H1 (cell line): ENCODE measurements around the gene CKAP2L. TPM values are rescaled to one million over a fixed set of nuclear protein-coding genes. Genes with fewer than 3 reads are reported as not detected.

Experiments
- CTCF ChIA-PET: fragments of 300-600 bp; sonication (Branson Sonifier 250); formaldehyde crosslinking; loops from one replicate; lab custom pipeline; 2021; ENCODE audit not compliant: partially characterized antibody; lab: Charles Lee
- POLR2A ChIA-PET: fragments of 300-600 bp; sonication (Branson Sonifier 250); formaldehyde crosslinking; loops from one replicate; lab custom pipeline; 2021; ENCODE audit warnings: inconsistent platforms; ENCODE audit not compliant: partially characterized antibody; lab: Charles Lee
- DNase-seq, 2 experiments: peaks; one replicate each; pipeline versions ENCODE4 v3.0.0 to v3.0.0-alpha.2; 2010 to 2022; ENCODE audit warnings: low spot score in 2 of 2, low read depth in 1 of 2, mixed read lengths in 1 of 2
- FAIRE-seq: peaks from 2 replicates; lab custom pipeline; 2011; peaks lifted over from hg19 to GRCh38; lab: Jason Lieb, UNC
- H2AFZ ChIP-seq: 2 replicates; pipeline ENCODE4 v1.8.1; 2012; ENCODE audit warnings: low read length, inconsistent platforms
- H2AK5ac ChIP-seq: 2 replicates; pipeline ENCODE4 v1.6.1; 2013; ENCODE audit warnings: low read depth, low read length
- H2BK120ac ChIP-seq: replicated peaks from 2 replicates; pipeline ENCODE3; 2013; ENCODE audit warnings: low read depth, low read length, inconsistent platforms
- H2BK12ac ChIP-seq: 2 replicates; pipeline ENCODE4 v1.6.1; 2013; ENCODE audit warnings: low read depth, low read length
- H2BK15ac ChIP-seq: 2 replicates; pipeline ENCODE4 v1.6.1; 2013; ENCODE audit warnings: low read length
- H2BK20ac ChIP-seq: 2 replicates; pipeline ENCODE4 v1.6.1; 2013; ENCODE audit warnings: low read length
- H2BK5ac ChIP-seq: 2 replicates; pipeline ENCODE4 v1.6.1; 2013; ENCODE audit warnings: low read depth, low read length
- H3K14ac ChIP-seq: 2 replicates; pipeline ENCODE4 v1.6.1; 2013; ENCODE audit warnings: inconsistent platforms; ENCODE audit not compliant: insufficient read length
- H3K18ac ChIP-seq: 2 replicates; pipeline ENCODE4 v1.6.1; 2013; ENCODE audit warnings: low read length; ENCODE audit errors: extremely low read depth
- H3K23ac ChIP-seq: 2 replicates; pipeline ENCODE4 v1.6.1; 2013; ENCODE audit warnings: inconsistent platforms; ENCODE audit not compliant: insufficient read length
- H3K23me2 ChIP-seq: 2 replicates; pipeline ENCODE4 v1.6.1; 2013; ENCODE audit warnings: low read depth, low read length
- H3K27ac ChIP-seq: 2 replicates; pipeline ENCODE4 v1.6.1; 2011; ENCODE audit warnings: low read depth, low read length, inconsistent platforms
- H3K27me3 ChIP-seq, 4 experiments: replicated peaks in 1 of 4; 1 replicate in 1 of 4; 2 replicates in 3 of 4; pipeline versions ENCODE4 v1.6.1 to v1.8.1; 2011 to 2013; ENCODE audit warnings: low read length in 3 of 4, mild to moderate bottlenecking in 3 of 4, inconsistent platforms in 2 of 4, mixed read lengths in 2 of 4, moderate library complexity in 1 of 4; ENCODE audit not compliant: control insufficient read depth in 3 of 4, insufficient read depth in 3 of 4; ENCODE audit errors: extremely low read depth in 1 of 4
- H3K36me3 ChIP-seq, 4 experiments: 2 replicates each; pipeline versions ENCODE4 v1.6.1 to v1.8.1; 2011 to 2013; ENCODE audit warnings: mild to moderate bottlenecking in 4 of 4, low read length in 3 of 4, moderate library complexity in 2 of 4, control low read depth in 1 of 4, inconsistent platforms in 1 of 4; ENCODE audit not compliant: insufficient read depth in 4 of 4, control insufficient read depth in 2 of 4
- H3K4ac ChIP-seq: replicated peaks from 2 replicates; pipeline ENCODE3; 2013; ENCODE audit warnings: low read length, low read depth, mixed read lengths, inconsistent platforms; ENCODE audit not compliant: insufficient read length
- H3K4me1 ChIP-seq, 4 experiments: replicated peaks in 1 of 4; 1 replicate in 1 of 4; 2 replicates in 3 of 4; pipeline versions ENCODE4 v1.6.1 to v1.8.1; 2011 to 2013; ENCODE audit warnings: low read length in 3 of 4, inconsistent platforms in 2 of 4, mixed read lengths in 1 of 4; ENCODE audit not compliant: insufficient read depth in 4 of 4, control insufficient read depth in 3 of 4
- H3K4me2 ChIP-seq, 2 experiments: 2 replicates each; pipeline versions ENCODE4 v1.6.1 to v1.8.1; 2011 to 2013; ENCODE audit warnings: low read depth in 2 of 2, low read length in 2 of 2, control low read depth in 1 of 2, inconsistent platforms in 1 of 2, mild to moderate bottlenecking in 1 of 2; ENCODE audit not compliant: insufficient read depth in 1 of 2
- H3K4me3 ChIP-seq, 4 experiments: fragments of 200-600, 300-600 bp in 1 of 4; sonication (generic), shearing (Covaris generic), sonication (Bioruptor Twin) in 1 of 4; 2 replicates each; pipeline versions ENCODE4 v1.5.1 to v1.8.1; 2011 to 2016; ENCODE audit warnings: low read length in 4 of 4, low read depth in 3 of 4, control low read depth in 2 of 4, inconsistent platforms in 2 of 4, mild to moderate bottlenecking in 2 of 4, mixed read lengths in 1 of 4, moderate library complexity in 1 of 4; ENCODE audit not compliant: insufficient read depth in 2 of 4; ENCODE audit errors: extremely low read depth in 1 of 4
- H3K56ac ChIP-seq: replicated peaks from 2 replicates; pipeline ENCODE3; 2013; ENCODE audit warnings: low read depth, mild to moderate bottlenecking, mixed read lengths, low read length, inconsistent platforms; ENCODE audit not compliant: insufficient read length
- H3K79me1 ChIP-seq: 2 replicates; pipeline ENCODE4 v1.6.1; 2013; ENCODE audit warnings: low read depth, low read length, control low read depth
- H3K79me2 ChIP-seq, 2 experiments: 2 replicates each; pipeline versions ENCODE4 v1.6.1 to v1.8.1; 2012 to 2013; ENCODE audit warnings: low read length in 2 of 2, mild to moderate bottlenecking in 2 of 2, inconsistent platforms in 1 of 2; ENCODE audit not compliant: insufficient read depth in 2 of 2, control insufficient read depth in 1 of 2
- H3K9ac ChIP-seq, 4 experiments: replicated peaks in 1 of 4; 1 replicate in 1 of 4; 2 replicates in 3 of 4; pipeline versions ENCODE4 v1.6.1 to v1.8.1; 2011 to 2013; ENCODE audit warnings: low read depth in 3 of 4, low read length in 3 of 4, control low read depth in 2 of 4, mild to moderate bottlenecking in 2 of 4, moderate library complexity in 2 of 4, inconsistent platforms in 1 of 4; ENCODE audit errors: extremely low read depth in 1 of 4
- H3K9me3 ChIP-seq, 2 experiments: 2 replicates each; pipeline versions ENCODE4 v1.6.1 to v1.8.1; 2012 to 2013; ENCODE audit warnings: mild to moderate bottlenecking in 2 of 2, moderate library complexity in 2 of 2, control low read depth in 1 of 2, inconsistent platforms in 1 of 2, low read depth in 1 of 2, low read length in 1 of 2, mixed read lengths in 1 of 2; ENCODE audit not compliant: insufficient read depth in 2 of 2
- H4K20me1 ChIP-seq, 2 experiments: replicated peaks in 1 of 2; 2 replicates each; pipeline versions ENCODE3 to v1.8.1; 2011 to 2013; ENCODE audit warnings: inconsistent platforms in 2 of 2, low read length in 2 of 2, mild to moderate bottlenecking in 1 of 2; ENCODE audit not compliant: insufficient read depth in 2 of 2, control insufficient read depth in 1 of 2
- H4K5ac ChIP-seq: 2 replicates; pipeline ENCODE4 v1.6.1; 2013; ENCODE audit warnings: low read length, low read depth, mixed read lengths, inconsistent platforms; ENCODE audit not compliant: insufficient read length
- H4K8ac ChIP-seq: 2 replicates; pipeline ENCODE4 v1.8.0; 2013; ENCODE audit warnings: mild to moderate bottlenecking, moderate library complexity, low read length, inconsistent platforms; ENCODE audit not compliant: insufficient read depth; ENCODE audit errors: extremely low read depth
- H4K91ac ChIP-seq: replicated peaks from 2 replicates; pipeline ENCODE3; 2013; ENCODE audit warnings: low read length, mixed read lengths, inconsistent platforms; ENCODE audit not compliant: insufficient read length
- BACH1 ChIP-seq: IDR thresholded peaks from 2 replicates; pipeline ENCODE4 v1.6.1; 2012; ENCODE audit warnings: low read length, improper control_type of control experiment
- CEBPB ChIP-seq: IDR thresholded peaks from 2 replicates; pipeline ENCODE4 v1.6.1; 2012; ENCODE audit warnings: low read depth, low read length
- CTBP2 ChIP-seq: IDR thresholded peaks from 2 replicates; pipeline ENCODE4 v1.7.0; 2011; ENCODE audit warnings: borderline replicate concordance, mild to moderate bottlenecking, moderate library complexity, mixed read lengths, low read length; ENCODE audit not compliant: insufficient read depth, insufficient read length
- HDAC6 ChIP-seq: IDR thresholded peaks from one replicate; pipeline ENCODE4 v1.7.1; 2012; ENCODE audit warnings: low read depth, mild to moderate bottlenecking, inconsistent platforms, low read length, moderate library complexity
- RAD21 ChIP-seq, 2 experiments: IDR thresholded peaks in 1 of 2; conservative IDR thresholded peaks in 1 of 2; 2 replicates each; pipeline ENCODE4 v1.6.1; 2011; ENCODE audit warnings: low read depth in 2 of 2, low read length in 2 of 2, improper control_type of control experiment in 1 of 2, inconsistent platforms in 1 of 2, mild to moderate bottlenecking in 1 of 2, moderate library complexity in 1 of 2
- TCF12 ChIP-seq: IDR thresholded peaks from 2 replicates; pipeline ENCODE4 v1.6.1; 2011; ENCODE audit warnings: low read depth, mild to moderate bottlenecking, low read length
- ZNF274 ChIP-seq: IDR thresholded peaks from 2 replicates; pipeline ENCODE4 v1.7.0; 2012; ENCODE audit warnings: low read length, borderline replicate concordance; ENCODE audit errors: extremely low read depth
- WGBS, 2 experiments: shearing (Covaris generic) in 1 of 2; methylation state at CpG; one replicate each; pipeline versions ENCODE4 v1.1.6 to v1.1.7; 2013 to 2015; ENCODE audit warnings: low lambda C conversion rate in 2 of 2, mixed read lengths in 2 of 2, inconsistent platforms in 1 of 2, low coverage in 1 of 2, missing lambda C conversion rate in 1 of 2; ENCODE audit not compliant: insufficient replicate concordance in 2 of 2, insufficient coverage in 1 of 2, insufficient read length in 1 of 2; ENCODE audit errors: extremely low coverage in 1 of 2, missing lambda C conversion rate in 1 of 2; 5-methylcytosine and 5-hydroxymethylcytosine counted together
- polyA plus RNA-seq, 7 experiments: library from polyadenylated mRNA; depleted of rRNA in 3 of 7; stranded (reverse) in 5 of 7; unstranded in 2 of 7; fragments of >200 nt in 5 of 7; fragments of 200-250 nt in 2 of 7; gene quantifications; 1 replicate in 5 of 7; 2 replicates in 1 of 7; 4 replicates in 1 of 7; pipeline versions ENCODE4 v1.2.1 to v1.2.3, GENCODE V29; 2011 to 2013; ENCODE audit warnings: missing spikeins in 2 of 7, mixed read lengths in 2 of 7
- total RNA-seq: library from RNA; stranded (reverse); fragmentation: NEBNext Ultra II Directional; extraction: Animal tissue kit (Norgen Biotek cat#: 25700); gene quantifications from 2 replicates; pipeline ENCODE4 v1.2.1, GENCODE V29; 2021

CKAP2L gene
- total and polyA plus RNA-seq, 2 of the 8 experiments (the other 6 are each of a cell fraction or from before 2014, with no cell fraction given) = 2.5 to 20.7 TPM

GRCh38 chr2:112714331-112714730 lies 50.1 kb downstream of the CKAP2L start:
- Histone ChIP-seq H4K5ac (no peak overlapping the region), H4K8ac (no peak overlapping the region), H2BK20ac (no peak overlapping the region), H3K27me3 (no peaks in the 10 kb centered on the region), H3K79me1 (no peaks in the 10 kb centered on the region), H3K56ac (no peak overlapping the region), H4K20me1 (no peaks in the 10 kb centered on the region), H3K4me3 (no peak overlapping the region), H3K79me2 (no peaks in the 10 kb centered on the region), H3K14ac (no peak overlapping the region), H3K9ac (no peak overlapping the region), H2BK5ac (no peak overlapping the region), H3K4me1 (no peaks in the 10 kb centered on the region; a peak in 1 of 7 replicates), H3K4me2 (no peak overlapping the region), H2BK120ac (no peak overlapping the region), H3K23me2 (no peaks in the 10 kb centered on the region), H3K18ac (no peak overlapping the region), H3K4ac (no peak overlapping the region), H3K9me3 (no peaks in the 10 kb centered on the region), H2AK5ac (no peak overlapping the region), H3K23ac (no peak overlapping the region), H2BK12ac (no peak overlapping the region), H2AFZ (no peak overlapping the region), H4K91ac (no peak overlapping the region), H3K27ac (no peak overlapping the region), H2BK15ac (no peak overlapping the region), H3K36me3 (no peaks in the 10 kb centered on the region)
- TF ChIP-seq CTBP2 (no peak), TCF12 (no peak), HDAC6 (no peak), ZNF274 (no peak), CEBPB (no peak), RAD21 (IDR thresholded peaks at IDR 0.05 in 1 of 2, conservative IDR thresholded peaks at IDR 0.05 in 1 of 2; ENCODE audit: low read depth in 2 of 2, low read length in 2 of 2) (no peak), BACH1 (no peak)
- ChIA-PET POLR2A (no interaction called here), CTCF (interaction anchor here (4.8 kb wide), 1 partner anchor 12 kb away, joined by 29 read pairs; no protein-coding TSS in a partner anchor)
- DNase-seq = no peak
- WGBS, 2 experiments = 90% methylated on average over 4 of the region's 4 CpGs; no CpG with 5 or more reads in 1 of the 2 experiments
- no peak for FAIRE-seq
